ENCODE measurements around the gene FRZB. TPM values are rescaled to one million over a fixed set of nuclear protein-coding genes. Genes with fewer than 3 reads are reported as not detected.

The FRZB gene
- total RNA-seq, 1 experiment from 2014 or later: 0.08 TPM

GRCh38 chr2:182895169-182895568, 28.7 kb upstream of the FRZB start:
- ChIA-PET POLR2A (no interaction called here), CTCF (no interaction called here)
- Histone ChIP-seq H3K27me3 (ENCODE audit: control insufficient read depth, insufficient read depth, low read length) (no peaks in the 10 kb centered on the region), H3K27ac (ENCODE audit: low read length) (no peak overlapping the region), H3K9me3 (ENCODE audit: control insufficient read depth, insufficient read depth, low read depth, low read length) (no peaks in the 10 kb centered on the region), H3K4me1 (ENCODE audit: control insufficient read depth, insufficient read depth, low read length) (no peaks in the 10 kb centered on the region), H3K36me3 (ENCODE audit: control insufficient read depth, insufficient read depth, low read length) (no peaks in the 10 kb centered on the region), H3K4me3 (ENCODE audit: low read depth in 2 of 2, low read length in 2 of 2) (no peak overlapping the region)
- BruUV-seq (replicated peaks): no TSS peak
- in situ Hi-C loops (cut with HindIII; ENCODE audit: low pct_unique_long_range_greater_than_20kb, low sequenced_read_pairs) (no loop called here), intact Hi-C loops (cut with micrococcal nuclease; ENCODE audit: unreplicated experiment) (no loop called here)
- ATAC-seq (no peak), DNase-seq (ENCODE audit: low read depth, low spot score) (no peak)
- no peak for TF ChIP-seq REST (IDR thresholded peaks at IDR 0.05; ENCODE audit: insufficient read depth in 1 of 2, low read depth in 2 of 2, low read length in 1 of 2)
- no peak for TF ChIP-seq SIN3A (IDR thresholded peaks at IDR 0.05; ENCODE audit: borderline replicate concordance, insufficient read depth, low read depth, low read length)
- no peak for TF ChIP-seq CTCF (IDR thresholded peaks at IDR 0.05)
- no peak for TF ChIP-seq TCF7L2 (IDR thresholded peaks at IDR 0.05; ENCODE audit: low read depth, low read length)
- no peak for TF ChIP-seq POLR2AphosphoS5 (IDR thresholded peaks at IDR 0.05; ENCODE audit: low read depth, low read length)

GRCh38 chr2:182894174-182894573, 27.7 kb upstream of the FRZB start:
- TF ChIP-seq REST (IDR thresholded peaks at IDR 0.05; ENCODE audit: insufficient read depth in 1 of 2, low read depth in 2 of 2, low read length in 1 of 2) (no peak), TCF7L2 (IDR thresholded peaks at IDR 0.05; ENCODE audit: low read depth, low read length) (no peak), CTCF (IDR thresholded peaks at IDR 0.05) (no peak)
- ChIA-PET POLR2A (interaction anchor here (0.5 kb wide), 1 partner anchor 18 kb away, joined by 4 read pairs; no protein-coding TSS in a partner anchor), CTCF (no interaction called here)
- intact Hi-C loops (cut with micrococcal nuclease; ENCODE audit: unreplicated experiment): no loop called here
- in situ Hi-C loops (cut with HindIII; ENCODE audit: low pct_unique_long_range_greater_than_20kb, low sequenced_read_pairs): no loop called here
- ATAC-seq (no peak), DNase-seq (ENCODE audit: low read depth, low spot score) (no peak)
- no TSS peak for BruUV-seq (replicated peaks)
- Histone ChIP-seq H3K27ac (ENCODE audit: low read length) (no peak overlapping the region), H3K27me3 (ENCODE audit: control insufficient read depth, insufficient read depth, low read length) (no peaks in the 10 kb centered on the region), H3K4me1 (ENCODE audit: control insufficient read depth, insufficient read depth, low read length) (no peaks in the 10 kb centered on the region), H3K9me3 (ENCODE audit: control insufficient read depth, insufficient read depth, low read depth, low read length) (no peaks in the 10 kb centered on the region), H3K36me3 (ENCODE audit: control insufficient read depth, insufficient read depth, low read length) (no peaks in the 10 kb centered on the region), H3K4me3 (ENCODE audit: low read depth in 2 of 2, low read length in 2 of 2) (no peak overlapping the region)

Measured in Panc1 (cell line).